ENCODE data around the gene HEY2. TPM values are rescaled to one million over a fixed set of nuclear protein-coding genes. Genes with fewer than 3 reads are reported as not detected.

HEY2 gene
- total RNA-seq, 4 donors from 2014 or later = 3.5 to 5.5 (median 5.1) TPM

DNA sequence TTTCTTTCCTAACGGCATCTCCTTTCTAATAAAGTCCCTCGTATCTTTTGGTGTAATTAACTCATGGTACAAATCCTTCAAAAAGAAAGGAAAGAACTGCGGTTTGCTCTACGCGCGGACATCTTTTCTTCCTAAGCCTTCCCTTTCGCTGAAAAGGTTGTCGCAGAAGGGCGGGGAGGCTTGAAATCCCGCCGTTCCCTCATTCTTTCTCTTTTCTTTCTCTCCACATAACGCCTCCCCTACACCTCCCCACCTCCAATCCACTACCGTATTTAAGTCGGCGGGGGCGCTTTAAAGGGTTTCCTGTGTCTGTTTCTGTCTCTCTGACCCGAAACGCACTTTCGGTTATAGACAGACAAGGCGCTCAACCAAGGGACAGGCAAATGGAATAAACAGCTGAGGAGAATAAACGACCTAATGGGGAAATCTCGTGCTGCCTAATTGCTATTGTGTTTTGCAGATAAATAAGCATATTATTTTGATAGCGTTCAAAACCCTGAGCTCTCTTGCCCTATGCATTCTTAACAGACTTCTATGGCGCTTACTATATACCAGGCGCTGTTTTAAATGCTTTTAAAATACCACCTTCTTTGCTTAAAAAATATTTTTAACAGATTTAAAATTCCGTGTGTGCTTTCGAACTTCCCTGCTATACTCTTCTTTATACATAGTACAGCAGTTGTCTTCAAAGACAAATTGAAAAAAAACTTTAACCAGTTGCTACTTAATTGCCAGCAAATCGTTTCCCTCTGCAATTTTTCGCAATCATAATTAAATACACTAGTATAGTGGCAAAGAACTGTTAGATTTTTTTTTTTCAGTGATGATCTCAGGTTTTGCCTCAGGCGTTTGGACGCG lies 2.5 kb upstream of the HEY2 start:
- intact Hi-C loops (cut with DNase I) = loop anchor here (5.0 kb wide), 1 partner anchor 785 kb away; the partner anchor contains the start of gene RNF217
- Histone ChIP-seq H3K4me1 (no peaks in the 10 kb centered on the region), H3K9me3 (no peaks in the 10 kb centered on the region), H3K36me3 (no peaks in the 10 kb centered on the region), H3K27ac (peak overlapping the region; percentile 86 to 91 (median 91)), H3K4me3 (replicated peaks in 1 of 3) (peak overlapping the region; percentile 68 to 78 (median 68)), H3K27me3 (no peaks in the 10 kb centered on the region)
- peak in 1 of 2 donors; percentile 83 for TF ChIP-seq POLR2A (IDR thresholded peaks at IDR 0.05)
- TF ChIP-seq, protein P1, sequence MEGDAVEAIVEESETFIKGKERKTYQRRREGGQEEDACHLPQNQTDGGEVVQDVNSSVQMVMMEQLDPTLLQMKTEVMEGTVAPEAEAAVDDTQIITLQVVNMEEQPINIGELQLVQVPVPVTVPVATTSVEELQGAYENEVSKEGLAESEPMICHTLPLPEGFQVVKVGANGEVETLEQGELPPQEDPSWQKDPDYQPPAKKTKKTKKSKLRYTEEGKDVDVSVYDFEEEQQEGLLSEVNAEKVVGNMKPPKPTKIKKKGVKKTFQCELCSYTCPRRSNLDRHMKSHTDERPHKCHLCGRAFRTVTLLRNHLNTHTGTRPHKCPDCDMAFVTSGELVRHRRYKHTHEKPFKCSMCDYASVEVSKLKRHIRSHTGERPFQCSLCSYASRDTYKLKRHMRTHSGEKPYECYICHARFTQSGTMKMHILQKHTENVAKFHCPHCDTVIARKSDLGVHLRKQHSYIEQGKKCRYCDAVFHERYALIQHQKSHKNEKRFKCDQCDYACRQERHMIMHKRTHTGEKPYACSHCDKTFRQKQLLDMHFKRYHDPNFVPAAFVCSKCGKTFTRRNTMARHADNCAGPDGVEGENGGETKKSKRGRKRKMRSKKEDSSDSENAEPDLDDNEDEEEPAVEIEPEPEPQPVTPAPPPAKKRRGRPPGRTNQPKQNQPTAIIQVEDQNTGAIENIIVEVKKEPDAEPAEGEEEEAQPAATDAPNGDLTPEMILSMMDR (IDR thresholded peaks at IDR 0.05) = peak in 1 of 6 experiments; percentile 10
- DNase-seq = peak; percentile 82 to 86
- WGBS, 2 donors = 3% methylated on average over 32 of the region's 32 CpGs

DNA sequence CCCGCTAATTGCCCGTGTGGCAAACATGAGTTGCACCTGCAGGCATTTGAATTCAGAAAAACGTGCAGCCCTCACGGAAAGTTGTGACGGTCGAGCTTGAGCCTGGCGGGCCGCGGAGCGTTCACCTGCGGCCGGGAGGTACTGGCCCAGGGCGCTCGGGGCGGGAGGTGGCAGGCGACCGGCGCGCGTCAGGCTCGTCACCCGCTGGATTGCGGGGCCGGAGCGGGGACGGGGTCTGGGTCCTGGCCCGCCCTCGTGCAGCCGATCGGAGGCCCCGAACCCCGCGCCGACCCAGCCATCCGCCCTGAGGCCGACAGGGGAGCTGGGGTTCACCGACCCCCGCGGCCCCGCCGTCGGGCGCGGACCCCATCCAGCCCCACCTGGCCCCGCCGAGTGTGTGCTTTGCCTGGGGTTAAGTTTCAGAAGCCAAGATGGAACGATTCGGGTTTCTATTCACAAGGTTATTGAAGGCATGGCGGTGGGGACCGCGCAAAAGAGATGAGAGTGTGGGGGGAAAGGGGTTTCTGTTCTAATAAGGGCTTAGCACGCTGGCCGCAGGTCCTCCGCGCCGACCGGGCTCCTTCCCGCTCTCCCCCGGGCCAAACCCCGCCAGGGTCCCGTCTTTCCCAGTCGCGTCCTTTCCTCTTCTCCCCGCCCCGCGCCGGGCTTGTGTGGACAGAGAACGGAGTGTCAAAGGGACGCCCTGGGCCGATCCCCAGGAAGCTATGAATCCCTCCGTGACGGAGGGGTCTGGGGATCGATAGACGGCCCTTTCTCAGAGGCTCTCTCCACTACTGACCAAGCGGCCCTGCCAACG lies 1.6 kb upstream of the HEY2 start:
- WGBS, 2 donors = 2 to 3% methylated on average over 15 to 43 of the region's 76 CpGs
- peak in 1 of 2 donors; percentile 9 for TF ChIP-seq POLR2A (IDR thresholded peaks at IDR 0.05)
- TF ChIP-seq, protein P1 (IDR thresholded peaks at IDR 0.05) = no peak
- peak; percentile 51 to 62 for DNase-seq
- H3K4me1 ChIP-seq = no peaks in the 10 kb centered on the region
- H3K36me3 ChIP-seq = no peaks in the 10 kb centered on the region
- intact Hi-C loops (cut with DNase I) = loop anchor here (5.0 kb wide), 1 partner anchor 785 kb away; the partner anchor contains the start of gene RNF217
- H3K9me3 ChIP-seq = no peaks in the 10 kb centered on the region
- H3K27ac ChIP-seq = peak overlapping the region; percentile 86 to 91 (median 91)
- peak overlapping the region; percentile 68 to 78 (median 68) for H3K4me3 ChIP-seq (replicated peaks in 1 of 3)
- H3K27me3 ChIP-seq = no peaks in the 10 kb centered on the region

DNA sequence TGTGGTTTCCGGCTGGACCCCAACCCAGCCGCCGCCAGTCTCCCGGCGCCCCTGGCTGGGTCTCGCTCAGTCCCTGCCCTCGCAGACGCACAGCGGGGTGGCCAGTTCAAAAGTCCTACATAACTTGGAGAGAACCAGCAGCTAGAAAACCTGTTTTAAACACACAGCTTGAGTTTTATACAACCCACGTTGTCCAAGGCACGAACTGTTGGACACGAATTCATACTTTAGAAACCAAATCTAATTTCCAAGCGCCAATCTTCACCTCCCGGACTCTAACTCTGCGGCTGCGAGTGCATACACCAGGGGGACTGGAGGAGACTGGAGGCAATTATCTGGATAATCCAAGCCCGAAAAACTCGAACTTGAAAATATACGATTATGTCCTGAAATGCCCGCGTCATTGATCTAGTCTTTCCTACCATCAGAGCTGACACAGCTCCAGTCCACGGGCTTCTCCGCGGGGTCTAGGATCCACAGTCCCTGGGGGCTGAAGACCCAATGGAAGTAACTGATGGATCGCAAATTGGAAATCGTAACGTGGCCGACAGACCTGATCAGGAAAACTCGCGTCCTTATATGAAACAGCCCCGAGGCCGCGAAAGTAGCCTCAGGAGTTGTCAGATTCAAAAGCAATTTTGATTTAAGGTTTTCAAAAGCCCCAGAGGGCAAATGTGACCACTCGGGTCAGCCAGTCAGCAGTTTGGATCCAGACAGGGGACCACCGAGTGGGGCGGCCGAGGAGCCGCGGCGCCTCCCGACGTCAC lies 843 bp upstream of the HEY2 start:
- H3K36me3 ChIP-seq = no peaks in the 10 kb centered on the region
- H3K4me3 ChIP-seq (replicated peaks in 1 of 3) = peak overlapping the region; percentile 68 to 78 (median 68)
- H3K27me3 ChIP-seq = no peaks in the 10 kb centered on the region
- TF ChIP-seq, protein P1 (IDR thresholded peaks at IDR 0.05) = no peak
- TF ChIP-seq POLR2A (IDR thresholded peaks at IDR 0.05) = no peak
- intact Hi-C loops (cut with DNase I) = loop anchor here (5.0 kb wide), 1 partner anchor 786 kb away; the partner anchor contains the start of gene RNF217
- H3K4me1 ChIP-seq = no peaks in the 10 kb centered on the region
- WGBS, 2 donors = 1% methylated on average over 33 to 38 of the region's 42 CpGs
- DNase-seq = no peak
- H3K9me3 ChIP-seq = no peaks in the 10 kb centered on the region
- peak overlapping the region; percentile 86 to 91 (median 91) for H3K27ac ChIP-seq

DNA sequence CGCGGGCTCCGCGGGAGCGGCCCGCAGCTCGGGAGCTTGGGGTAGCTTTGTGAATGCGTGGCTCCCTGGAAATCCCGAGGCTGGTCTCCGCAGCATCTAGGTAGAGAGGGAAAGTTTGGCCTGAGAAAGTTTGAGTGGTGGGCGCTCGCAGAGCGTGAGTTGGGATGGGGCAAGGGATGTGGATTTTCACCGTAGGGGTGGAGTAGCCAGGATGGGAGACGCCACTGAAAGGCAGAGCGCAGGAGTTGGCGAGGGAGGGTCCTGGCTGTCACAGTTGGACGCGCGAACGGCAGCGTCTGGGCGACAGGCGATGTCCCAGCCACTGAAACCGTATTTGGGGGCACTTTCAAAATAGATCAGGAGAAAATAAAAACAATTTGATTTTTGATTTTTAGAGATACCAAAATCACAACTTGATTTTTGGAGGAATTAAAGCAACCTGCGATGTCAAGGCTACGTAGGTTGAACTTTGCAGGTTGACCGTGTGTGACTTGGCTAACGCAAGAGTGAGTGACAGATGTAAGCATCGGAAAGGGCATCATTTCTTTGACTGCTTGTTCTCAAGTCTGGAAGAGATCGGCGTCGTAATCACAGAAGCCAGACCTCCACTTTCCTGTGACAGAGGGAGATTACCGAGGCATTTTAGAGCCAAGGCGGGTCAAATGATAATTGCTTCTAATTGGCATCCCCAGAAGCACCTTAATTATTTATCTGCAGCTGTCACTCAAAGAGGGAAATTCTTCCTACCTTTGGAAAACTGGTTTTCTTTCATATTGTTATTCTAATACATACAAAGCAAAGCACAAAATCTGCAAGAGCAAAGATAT lies 646 bp downstream of the HEY2 start:
- WGBS, 2 donors = 4 to 6% methylated on average over 35 of the region's 35 CpGs
- peak; percentile 36 to 40 for DNase-seq
- Histone ChIP-seq H3K36me3 (no peaks in the 10 kb centered on the region), H3K4me1 (no peaks in the 10 kb centered on the region), H3K9me3 (no peaks in the 10 kb centered on the region), H3K4me3 (replicated peaks in 1 of 3) (peak overlapping the region; percentile 68 to 89 (median 89)), H3K27me3 (no peaks in the 10 kb centered on the region), H3K27ac (peak overlapping the region; percentile 84 to 86 (median 85))
- TF ChIP-seq, protein P1 (IDR thresholded peaks at IDR 0.05) = no peak
- no peak for TF ChIP-seq POLR2A (IDR thresholded peaks at IDR 0.05)
- intact Hi-C loops (cut with DNase I) = loop anchor here (5.0 kb wide), 1 partner anchor 788 kb away; the partner anchor contains the start of gene RNF217

Data from thyroid gland (tissue), 4 donors.